ENCODE measurements around the gene NRP2. TPM values are rescaled to one million over a fixed set of nuclear protein-coding genes. Genes with fewer than 3 reads are reported as not detected.

NRP2 gene
- total RNA-seq, 1 donor from 2014 or later, result 31.8 TPM

GRCh38 chr2:205773989-205774388, 91.7 kb downstream of the NRP2 start:
- Histone ChIP-seq H3K4me3 (ENCODE audit: low read length in 3 of 3) (no peak overlapping the region), H3K4me1 (ENCODE audit: control insufficient read depth in 3 of 3, insufficient read depth in 3 of 3, low read length in 3 of 3) (no peaks in the 10 kb centered on the region), H3K9me3 (ENCODE audit: control insufficient read depth in 3 of 3, low read length in 3 of 3) (no peaks in the 10 kb centered on the region), H3K27me3 (ENCODE audit: control insufficient read depth in 3 of 3, insufficient read depth in 3 of 3, low read length in 3 of 3) (peaks cover 0 to 11% (median 3%) of the 10 kb centered on the region in 3 donors), H3K9ac (ENCODE audit: low read depth in 1 of 3, low read length in 3 of 3) (no peak overlapping the region), H3K36me3 (ENCODE audit: control insufficient read depth in 3 of 3, insufficient read depth in 3 of 3, low read length in 3 of 3) (no peaks in the 10 kb centered on the region), H3K27ac (ENCODE audit: low read depth, low read length) (no peak overlapping the region)

- Histone ChIP-seq H3K27me3 (ENCODE audit: control insufficient read depth in 3 of 3, insufficient read depth in 3 of 3, low read length in 3 of 3) (peaks cover 0 to 11% (median 3%) of the 10 kb centered on the region in 3 donors), H3K36me3 (ENCODE audit: control insufficient read depth in 3 of 3, insufficient read depth in 3 of 3, low read length in 3 of 3) (no peaks in the 10 kb centered on the region), H3K9ac (ENCODE audit: low read depth in 1 of 3, low read length in 3 of 3) (no peak overlapping the region), H3K9me3 (ENCODE audit: control insufficient read depth in 3 of 3, low read length in 3 of 3) (no peaks in the 10 kb centered on the region), H3K4me1 (ENCODE audit: control insufficient read depth in 3 of 3, insufficient read depth in 3 of 3, low read length in 3 of 3) (no peaks in the 10 kb centered on the region), H3K27ac (ENCODE audit: low read depth, low read length) (no peak overlapping the region), H3K4me3 (ENCODE audit: low read length in 3 of 3) (no peak overlapping the region)
These were observed 93.0 kb downstream of the NRP2 start for GRCh38 chr2:205775097-205775877.

- H3K4me3 ChIP-seq (ENCODE audit: low read length in 3 of 3), result no peak overlapping the region
- H3K9me3 ChIP-seq (ENCODE audit: control insufficient read depth in 3 of 3, low read length in 3 of 3), result no peaks in the 10 kb centered on the region
- H3K4me1 ChIP-seq (ENCODE audit: control insufficient read depth in 3 of 3, insufficient read depth in 3 of 3, low read length in 3 of 3), result no peaks in the 10 kb centered on the region
- peaks cover 0 to 11% (median 3%) of the 10 kb centered on the region in 3 donors for H3K27me3 ChIP-seq (ENCODE audit: control insufficient read depth in 3 of 3, insufficient read depth in 3 of 3, low read length in 3 of 3)
- no peak overlapping the region for H3K27ac ChIP-seq (ENCODE audit: low read depth, low read length)
- no peaks in the 10 kb centered on the region for H3K36me3 ChIP-seq (ENCODE audit: control insufficient read depth in 3 of 3, insufficient read depth in 3 of 3, low read length in 3 of 3)
- H3K9ac ChIP-seq (ENCODE audit: low read depth in 1 of 3, low read length in 3 of 3), result no peak overlapping the region
These were observed 93.8 kb downstream of the NRP2 start for GRCh38 chr2:205776139-205776538.

GRCh38 chr2:205776720-205777119, 94.4 kb downstream of the NRP2 start:
- Histone ChIP-seq H3K4me3 (ENCODE audit: low read length in 3 of 3) (no peak overlapping the region), H3K27ac (ENCODE audit: low read depth, low read length) (no peak overlapping the region), H3K36me3 (ENCODE audit: control insufficient read depth in 3 of 3, insufficient read depth in 3 of 3, low read length in 3 of 3) (no peaks in the 10 kb centered on the region), H3K9ac (ENCODE audit: low read depth in 1 of 3, low read length in 3 of 3) (no peak overlapping the region), H3K4me1 (ENCODE audit: control insufficient read depth in 3 of 3, insufficient read depth in 3 of 3, low read length in 3 of 3) (no peaks in the 10 kb centered on the region), H3K9me3 (ENCODE audit: control insufficient read depth in 3 of 3, low read length in 3 of 3) (no peaks in the 10 kb centered on the region), H3K27me3 (ENCODE audit: control insufficient read depth in 3 of 3, insufficient read depth in 3 of 3, low read length in 3 of 3) (peaks cover 0 to 11% (median 3%) of the 10 kb centered on the region in 3 donors)

- no peak overlapping the region for H3K27ac ChIP-seq (ENCODE audit: low read depth, low read length)
- peaks cover 0 to 11% (median 3%) of the 10 kb centered on the region in 3 donors for H3K27me3 ChIP-seq (ENCODE audit: control insufficient read depth in 3 of 3, insufficient read depth in 3 of 3, low read length in 3 of 3)
- H3K9ac ChIP-seq (ENCODE audit: low read depth in 1 of 3, low read length in 3 of 3), result no peak overlapping the region
- no peaks in the 10 kb centered on the region for H3K36me3 ChIP-seq (ENCODE audit: control insufficient read depth in 3 of 3, insufficient read depth in 3 of 3, low read length in 3 of 3)
- no peaks in the 10 kb centered on the region for H3K9me3 ChIP-seq (ENCODE audit: control insufficient read depth in 3 of 3, low read length in 3 of 3)
- H3K4me1 ChIP-seq (ENCODE audit: control insufficient read depth in 3 of 3, insufficient read depth in 3 of 3, low read length in 3 of 3), result no peaks in the 10 kb centered on the region
- no peak overlapping the region for H3K4me3 ChIP-seq (ENCODE audit: low read length in 3 of 3)
These were observed 96.1 kb downstream of the NRP2 start for GRCh38 chr2:205778356-205778755.

- Histone ChIP-seq H3K9me3 (ENCODE audit: control insufficient read depth in 3 of 3, low read length in 3 of 3) (no peaks in the 10 kb centered on the region), H3K4me1 (ENCODE audit: control insufficient read depth in 3 of 3, insufficient read depth in 3 of 3, low read length in 3 of 3) (no peaks in the 10 kb centered on the region), H3K27me3 (ENCODE audit: control insufficient read depth in 3 of 3, insufficient read depth in 3 of 3, low read length in 3 of 3) (peaks cover 0 to 3% (median 0%) of the 10 kb centered on the region in 3 donors), H3K36me3 (ENCODE audit: control insufficient read depth in 3 of 3, insufficient read depth in 3 of 3, low read length in 3 of 3) (no peaks in the 10 kb centered on the region), H3K4me3 (ENCODE audit: low read length in 3 of 3) (no peak overlapping the region), H3K9ac (ENCODE audit: low read depth in 1 of 3, low read length in 3 of 3) (no peak overlapping the region), H3K27ac (ENCODE audit: low read depth, low read length) (no peak overlapping the region)
These were observed 98.3 kb downstream of the NRP2 start for GRCh38 chr2:205780645-205781044.

GRCh38 chr2:205781244-205781931, 99.1 kb downstream of the NRP2 start:
- no peaks in the 10 kb centered on the region for H3K36me3 ChIP-seq (ENCODE audit: control insufficient read depth in 3 of 3, insufficient read depth in 3 of 3, low read length in 3 of 3)
- H3K27me3 ChIP-seq (ENCODE audit: control insufficient read depth in 3 of 3, insufficient read depth in 3 of 3, low read length in 3 of 3), result no peaks in the 10 kb centered on the region
- no peaks in the 10 kb centered on the region for H3K4me1 ChIP-seq (ENCODE audit: control insufficient read depth in 3 of 3, insufficient read depth in 3 of 3, low read length in 3 of 3)
- H3K9me3 ChIP-seq (ENCODE audit: control insufficient read depth in 3 of 3, low read length in 3 of 3), result no peaks in the 10 kb centered on the region
- H3K4me3 ChIP-seq (ENCODE audit: low read length in 3 of 3), result no peak overlapping the region
- H3K9ac ChIP-seq (ENCODE audit: low read depth in 1 of 3, low read length in 3 of 3), result no peak overlapping the region
- no peak overlapping the region for H3K27ac ChIP-seq (ENCODE audit: low read depth, low read length)

- Histone ChIP-seq H3K4me1 (ENCODE audit: control insufficient read depth in 3 of 3, insufficient read depth in 3 of 3, low read length in 3 of 3) (no peaks in the 10 kb centered on the region), H3K9ac (ENCODE audit: low read depth in 1 of 3, low read length in 3 of 3) (no peak overlapping the region), H3K4me3 (ENCODE audit: low read length in 3 of 3) (no peak overlapping the region), H3K27ac (ENCODE audit: low read depth, low read length) (no peak overlapping the region), H3K9me3 (ENCODE audit: control insufficient read depth in 3 of 3, low read length in 3 of 3) (no peaks in the 10 kb centered on the region), H3K27me3 (ENCODE audit: control insufficient read depth in 3 of 3, insufficient read depth in 3 of 3, low read length in 3 of 3) (no peaks in the 10 kb centered on the region), H3K36me3 (ENCODE audit: control insufficient read depth in 3 of 3, insufficient read depth in 3 of 3, low read length in 3 of 3) (no peaks in the 10 kb centered on the region)
These were observed 100.6 kb downstream of the NRP2 start for GRCh38 chr2:205782941-205783340.

- no peak overlapping the region for H3K27ac ChIP-seq (ENCODE audit: low read depth, low read length)
These were observed 101.7 kb downstream of the NRP2 start for GRCh38 chr2:205783872-205784499.

More at GRCh38 chr2:205783872-205784499, 101.7 kb downstream of the NRP2 start:
- Histone ChIP-seq H3K36me3 (ENCODE audit: control insufficient read depth in 3 of 3, insufficient read depth in 3 of 3, low read length in 3 of 3) (no peaks in the 10 kb centered on the region), H3K4me3 (ENCODE audit: low read length in 3 of 3) (no peak overlapping the region), H3K9me3 (ENCODE audit: control insufficient read depth in 3 of 3, low read length in 3 of 3) (no peaks in the 10 kb centered on the region), H3K4me1 (ENCODE audit: control insufficient read depth in 3 of 3, insufficient read depth in 3 of 3, low read length in 3 of 3) (no peaks in the 10 kb centered on the region), H3K27me3 (ENCODE audit: control insufficient read depth in 3 of 3, insufficient read depth in 3 of 3, low read length in 3 of 3) (no peaks in the 10 kb centered on the region), H3K9ac (ENCODE audit: low read depth in 1 of 3, low read length in 3 of 3) (no peak overlapping the region)
